ENCODE results near the gene CDX1. TPM values are rescaled to one million over a fixed set of nuclear protein-coding genes. Genes with fewer than 3 reads are reported as not detected.
A peak's percentile ranks its signal among the peaks of the same experiment; 100 is the strongest.

The CDX1 gene
- total RNA-seq, 1 experiment from 2014 or later, result 0.22 TPM

DNA sequence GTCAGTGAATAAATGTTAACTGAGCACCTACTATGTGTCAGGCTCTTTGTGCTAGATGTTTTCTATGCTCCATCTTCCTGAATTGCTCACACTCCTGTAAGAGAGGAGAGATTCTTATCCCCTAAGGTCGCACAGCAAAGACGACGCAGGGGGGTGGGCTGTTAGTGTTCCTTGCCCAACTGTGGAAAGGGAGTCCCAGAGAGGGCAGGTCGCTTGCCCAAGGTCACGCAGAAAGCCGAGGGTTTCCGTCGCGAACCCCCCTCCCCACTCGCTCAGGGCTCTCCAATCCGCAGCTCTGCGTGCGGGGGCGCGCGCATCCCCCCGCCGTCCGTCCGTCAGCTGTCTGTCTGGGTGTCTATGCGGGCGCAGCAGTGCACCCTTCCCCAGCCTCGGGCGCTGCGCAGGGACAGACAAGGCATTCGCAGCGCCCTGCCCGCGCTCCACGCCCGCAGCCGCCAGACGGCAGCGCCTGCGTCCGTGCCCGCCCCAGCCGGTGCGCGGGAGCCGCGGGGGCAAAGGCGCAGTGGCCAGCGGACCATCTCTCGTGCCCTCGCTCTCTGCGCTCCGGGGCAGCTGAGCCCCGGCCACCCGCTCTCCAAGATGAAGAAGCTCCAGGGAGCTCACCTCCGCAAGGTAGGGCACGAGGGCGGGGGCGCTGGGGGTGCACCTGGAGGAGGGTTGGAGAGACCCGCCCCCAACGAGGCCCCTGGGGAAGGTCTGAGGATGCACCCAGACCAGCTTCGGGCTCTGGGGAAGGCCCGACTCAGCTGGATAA lies 23.3 kb downstream of the CDX1 start, which contains the start of gene SLC6A7:
Gene SLC6A7 (plus strand): TSS at position 335 of the 775 bp plus-strand sequence. CDS start 266 bp downstream, at position 601.
- H3K27me3 ChIP-seq (ENCODE audit: insufficient read depth, low read length), result peaks cover 39% of the 10 kb centered on the region
- no peaks in the 10 kb centered on the region for H3K79me2 ChIP-seq (ENCODE audit: insufficient read depth, low read length)
- H3K9me3 Mint-ChIP-seq, result no peaks in the 10 kb centered on the region
- WGBS (ENCODE audit: extremely low coverage, insufficient read length, low lambda C conversion rate), result no CpG with 5 or more reads among the region's 58 CpGs
- H3K9ac ChIP-seq (ENCODE audit: extremely low read depth, insufficient read length, low read length), result no peak within 1 kb of the TSS
- peaks cover 9% of the 10 kb centered on the region for H3K23me2 ChIP-seq (ENCODE audit: insufficient read length, low read depth, low read length, poor library complexity, severe bottlenecking)
- TF ChIP-seq, protein P1, sequence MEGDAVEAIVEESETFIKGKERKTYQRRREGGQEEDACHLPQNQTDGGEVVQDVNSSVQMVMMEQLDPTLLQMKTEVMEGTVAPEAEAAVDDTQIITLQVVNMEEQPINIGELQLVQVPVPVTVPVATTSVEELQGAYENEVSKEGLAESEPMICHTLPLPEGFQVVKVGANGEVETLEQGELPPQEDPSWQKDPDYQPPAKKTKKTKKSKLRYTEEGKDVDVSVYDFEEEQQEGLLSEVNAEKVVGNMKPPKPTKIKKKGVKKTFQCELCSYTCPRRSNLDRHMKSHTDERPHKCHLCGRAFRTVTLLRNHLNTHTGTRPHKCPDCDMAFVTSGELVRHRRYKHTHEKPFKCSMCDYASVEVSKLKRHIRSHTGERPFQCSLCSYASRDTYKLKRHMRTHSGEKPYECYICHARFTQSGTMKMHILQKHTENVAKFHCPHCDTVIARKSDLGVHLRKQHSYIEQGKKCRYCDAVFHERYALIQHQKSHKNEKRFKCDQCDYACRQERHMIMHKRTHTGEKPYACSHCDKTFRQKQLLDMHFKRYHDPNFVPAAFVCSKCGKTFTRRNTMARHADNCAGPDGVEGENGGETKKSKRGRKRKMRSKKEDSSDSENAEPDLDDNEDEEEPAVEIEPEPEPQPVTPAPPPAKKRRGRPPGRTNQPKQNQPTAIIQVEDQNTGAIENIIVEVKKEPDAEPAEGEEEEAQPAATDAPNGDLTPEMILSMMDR (conservative IDR thresholded peaks at IDR 0.05), result no peak
- no peak within 1 kb of the TSS for H3K4ac ChIP-seq (ENCODE audit: low read depth, low read length)
- H2AK5ac ChIP-seq (ENCODE audit: insufficient read length, low read length), result no peak within 1 kb of the TSS
- H3K27ac ChIP-seq (ENCODE audit: insufficient read length, low read depth, low read length), result no peak within 1 kb of the TSS
- H3K56ac ChIP-seq (ENCODE audit: insufficient read length, low read depth, low read length), result no peak within 1 kb of the TSS
- DNase-seq, result no peak
- H3K18ac ChIP-seq (ENCODE audit: insufficient read length, low read depth, low read length), result no peak within 1 kb of the TSS
- H2BK15ac ChIP-seq (ENCODE audit: low read depth, low read length), result no peak within 1 kb of the TSS
- H4K91ac ChIP-seq (ENCODE audit: insufficient read length, low read depth, low read length), result no peak within 1 kb of the TSS
- H3K9me3 ChIP-seq (ENCODE audit: control insufficient read depth, low read depth, low read length), result no peaks in the 10 kb centered on the region
- H3K4me1 Mint-ChIP-seq, result peaks cover 24 to 34% of the 10 kb centered on the region in 2 experiments
- peak within 1 kb of the TSS; percentile 35 to 61; a peak in 4 of 5 replicates for H3K4me3 Mint-ChIP-seq
- no peak within 1 kb of the TSS for H3T11ph ChIP-seq (ENCODE audit: low read length)
- no peak within 1 kb of the TSS for H3K23ac ChIP-seq (ENCODE audit: insufficient read length, low read depth, low read length)
- no peaks in the 10 kb centered on the region for H3K36me3 Mint-ChIP-seq (ENCODE audit: insufficient read depth in 1 of 3, low read depth in 3 of 3)
- H3K79me1 ChIP-seq (ENCODE audit: insufficient read depth, low read depth, low read length, poor library complexity, severe bottlenecking), result no peaks in the 10 kb centered on the region
- peak within 1 kb of the TSS in 1 of 3 experiments; percentile 31; a peak in 1 of 7 replicates for H3K27ac Mint-ChIP-seq
- no peak within 1 kb of the TSS for H2BK120ac ChIP-seq (ENCODE audit: low read depth, low read length, poor library complexity, severe bottlenecking)
- peaks cover 5% of the 10 kb centered on the region; the same call in 1 of the 2 replicates for H3K4me1 ChIP-seq (ENCODE audit: insufficient read depth, low read length)
- H2AFZ ChIP-seq (ENCODE audit: low read length), result no peak within 1 kb of the TSS
- no peak within 1 kb of the TSS for H4K5ac ChIP-seq (ENCODE audit: insufficient read length, low read depth, low read length)
- no peak within 1 kb of the TSS for H2BK5ac ChIP-seq (ENCODE audit: insufficient read length, low read length)
- peak within 1 kb of the TSS; percentile 54 for H3K4me2 ChIP-seq (ENCODE audit: insufficient read depth, insufficient read length, low read length)
- H2BK12ac ChIP-seq (ENCODE audit: insufficient read length, low read depth, low read length), result no peak within 1 kb of the TSS
- no peak within 1 kb of the TSS for H4K8ac ChIP-seq (replicated peaks; ENCODE audit: insufficient read length, low read depth, low read length)
- peak within 1 kb of the TSS; percentile 26; the same call in 1 of the 2 replicates for H3K14ac ChIP-seq (ENCODE audit: insufficient read depth, low read length)
- peaks cover 99% of the 10 kb centered on the region for H3K27me3 Mint-ChIP-seq (ENCODE audit: low read depth)
- no peak within 1 kb of the TSS for H2BK20ac ChIP-seq (ENCODE audit: low read depth, low read length, poor library complexity, severe bottlenecking)
- no peaks in the 10 kb centered on the region for H4K20me1 ChIP-seq (ENCODE audit: control insufficient read depth, insufficient read depth, insufficient read length)

Data from H9 (cell line).